Measurements from ENCODE around the gene HIF1A.
"Not testable (repeated sequence)": the region's sequence is repeated elsewhere in the genome, so short reads cannot be mapped to it uniquely, and the experiment has no call there.

The HIF1A gene

DNA sequence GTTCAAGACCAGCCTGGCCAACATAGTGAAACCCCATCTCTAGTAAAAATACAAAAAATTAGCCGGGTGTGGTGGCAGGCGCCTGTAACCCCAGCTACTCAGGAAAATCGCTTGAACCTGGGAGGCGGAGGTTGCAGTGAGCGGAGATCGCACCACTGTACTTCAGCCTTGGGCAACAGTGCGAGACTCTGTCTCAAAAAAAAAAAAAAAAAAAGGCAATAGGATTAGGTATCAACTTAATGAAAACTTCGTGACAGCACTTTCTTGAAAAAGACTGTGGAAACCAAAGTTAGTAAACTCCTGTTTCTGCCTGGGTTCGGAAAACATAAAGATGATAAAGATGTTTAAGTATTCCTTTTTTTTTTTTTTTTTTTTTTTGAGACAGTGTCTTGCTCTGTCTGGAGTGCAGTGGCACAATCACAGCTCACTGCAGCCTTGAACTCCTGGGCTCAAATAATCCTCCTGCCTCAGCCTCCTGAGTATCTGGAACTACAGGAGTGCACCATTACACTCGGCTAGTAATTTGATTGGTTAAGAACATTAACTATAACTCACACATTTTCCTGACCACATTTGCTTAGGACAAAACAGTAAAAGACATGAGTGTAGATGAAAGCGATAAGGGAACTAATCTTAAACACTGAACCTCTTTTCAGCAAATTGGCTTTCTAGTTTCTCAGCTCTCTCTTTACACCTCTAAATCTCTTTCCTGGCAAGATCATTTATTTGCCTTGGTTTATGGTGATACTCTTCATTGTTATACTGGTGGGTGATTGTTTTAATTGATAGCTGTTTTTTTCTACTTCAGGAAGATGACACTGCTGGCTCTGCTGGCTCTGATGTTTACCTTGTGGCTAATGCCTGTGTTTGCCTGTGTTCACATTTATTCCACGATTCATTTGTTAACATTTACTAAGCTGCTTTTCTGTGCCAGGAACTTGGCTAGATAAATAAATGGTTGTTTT lies 15.8 kb downstream of the HIF1A start:
- no peak for DNase-seq

- no peak for DNase-seq
These were observed 16.8 kb downstream of the HIF1A start for GRCh38 chr14:61712137-61712536.

- no peak for DNase-seq
These were observed 18.6 kb downstream of the HIF1A start for GRCh38 chr14:61713724-61714437.

DNA sequence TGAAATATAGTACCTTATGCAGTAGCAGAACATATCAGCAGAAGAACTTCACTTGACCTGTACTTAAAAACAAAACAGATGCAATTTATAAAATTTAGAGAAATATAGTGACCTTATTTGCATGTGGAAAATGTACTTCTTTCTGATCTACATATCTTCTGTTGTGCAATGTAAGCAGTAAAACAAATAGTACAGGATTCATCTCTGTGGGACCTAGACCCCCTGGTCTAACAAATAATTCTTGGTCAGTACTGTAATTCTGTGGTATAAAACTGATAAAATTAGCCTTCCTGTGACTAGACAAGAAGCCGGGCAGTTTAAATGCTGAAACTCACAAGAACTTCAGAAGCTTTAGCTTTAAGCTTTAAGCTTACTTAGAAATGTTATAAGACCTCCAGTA lies 21.6 kb downstream of the HIF1A start:
- DNase-seq, result no peak

DNA sequence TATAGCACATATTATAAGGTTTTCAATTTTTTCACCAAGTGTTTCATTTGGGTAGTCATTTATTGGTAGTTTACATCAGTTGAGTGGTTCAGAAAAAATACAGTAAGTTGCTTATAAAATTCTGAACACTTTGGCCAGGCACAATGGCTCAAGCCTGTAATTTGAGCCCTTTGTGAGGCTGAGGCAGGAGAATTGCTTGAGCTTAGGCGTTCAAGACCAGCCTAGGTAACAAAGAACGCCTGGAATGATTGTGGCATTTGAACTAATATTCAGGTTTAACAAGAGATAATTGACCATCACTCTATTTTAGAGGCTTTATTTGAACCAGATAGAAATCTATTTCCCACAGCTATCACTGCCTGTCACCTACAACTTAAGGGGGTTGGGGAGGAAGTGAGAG lies 22.7 kb downstream of the HIF1A start:
- DNase-seq, result no peak

DNA sequence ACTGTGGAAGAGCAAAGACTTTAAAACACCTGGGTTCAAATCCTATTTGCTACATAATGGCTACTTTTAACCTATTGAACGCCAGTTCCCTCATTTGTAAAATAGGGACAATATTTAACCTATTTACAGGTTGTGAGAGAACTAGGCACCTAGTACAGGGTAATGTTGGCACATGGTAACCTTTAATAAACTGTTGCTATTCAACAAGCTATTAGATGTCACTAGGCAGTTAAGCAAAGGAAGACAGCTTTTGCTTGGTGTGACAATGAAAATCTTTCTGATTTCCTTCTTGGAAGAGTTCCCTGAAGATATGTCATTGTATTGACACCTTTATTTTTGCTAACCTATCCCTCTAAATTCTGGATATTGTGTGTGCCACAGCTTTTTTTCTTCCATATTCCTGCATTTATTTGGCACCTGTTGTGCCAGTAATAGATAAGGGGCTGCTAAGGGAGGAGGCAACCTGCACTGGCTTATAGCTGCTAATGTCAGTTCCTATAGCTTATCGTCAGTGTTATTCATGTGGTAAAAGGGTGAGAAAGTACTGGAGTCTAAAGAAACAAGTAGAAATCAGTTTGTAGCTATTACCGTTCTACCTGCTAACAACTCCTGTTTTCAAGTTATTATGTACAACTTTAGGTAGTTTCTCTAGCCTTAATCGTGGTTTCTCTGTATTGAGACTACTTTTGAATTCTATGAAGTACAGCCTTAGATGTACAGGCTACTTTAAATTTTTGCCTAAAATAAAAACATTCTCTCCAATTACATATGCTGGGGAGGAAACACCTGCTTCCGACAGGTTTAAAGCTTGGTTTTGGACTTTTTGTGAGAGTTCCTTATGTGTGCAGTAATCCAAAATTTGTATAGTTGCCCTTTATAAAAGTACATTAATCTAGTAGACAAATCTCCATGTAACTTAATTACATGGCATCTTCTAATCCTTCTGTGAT lies 24.3 kb downstream of the HIF1A start:
- no peak for DNase-seq

GRCh38 chr14:61720294-61720661 lies 25.0 kb downstream of the HIF1A start:
- no peak for DNase-seq

DNA sequence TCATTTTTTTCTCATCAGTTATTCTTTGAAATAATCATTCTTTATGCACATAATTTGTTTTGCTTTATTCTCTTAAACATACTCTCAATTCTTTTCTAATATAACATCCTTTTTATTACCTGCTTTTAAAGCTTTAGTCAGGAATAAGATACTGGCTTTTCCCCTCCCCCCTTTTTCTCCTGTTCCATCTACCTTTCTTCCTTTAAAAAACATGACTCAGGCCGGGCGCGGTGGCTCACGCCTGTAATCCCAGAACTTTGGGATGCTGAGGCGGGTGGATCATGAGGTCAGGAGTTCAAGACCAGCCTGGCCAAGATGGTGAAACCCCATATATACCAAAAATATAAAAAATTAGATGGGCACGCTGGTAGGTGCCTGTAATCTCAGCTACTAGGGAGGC lies 25.4 kb downstream of the HIF1A start:
- no peak for DNase-seq

DNA sequence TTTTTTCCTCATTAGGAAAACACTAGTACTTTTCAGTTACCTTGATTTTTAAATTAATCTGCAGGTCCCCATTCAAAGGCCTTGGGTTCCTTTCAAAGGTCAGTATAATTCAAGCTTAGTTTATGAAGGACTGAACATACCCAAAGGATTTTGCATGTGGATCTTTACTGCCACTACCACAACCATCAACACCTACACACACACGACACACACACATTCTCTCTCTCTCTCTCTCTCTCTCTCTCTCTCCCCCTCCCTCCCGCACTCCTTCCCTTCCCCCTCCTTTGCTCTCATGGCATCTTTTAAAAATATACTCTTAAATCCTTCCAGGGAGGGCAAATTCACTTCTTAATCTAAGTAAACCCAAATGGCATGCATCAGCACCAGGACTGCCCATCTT lies 28.8 kb downstream of the HIF1A start:
- no peak for DNase-seq

GRCh38 chr14:61726778-61727658 lies 31.7 kb downstream of the HIF1A start:
- no peak for DNase-seq

- no peak for DNase-seq
These were observed 35.6 kb downstream of the HIF1A start for GRCh38 chr14:61730756-61731373.

DNA sequence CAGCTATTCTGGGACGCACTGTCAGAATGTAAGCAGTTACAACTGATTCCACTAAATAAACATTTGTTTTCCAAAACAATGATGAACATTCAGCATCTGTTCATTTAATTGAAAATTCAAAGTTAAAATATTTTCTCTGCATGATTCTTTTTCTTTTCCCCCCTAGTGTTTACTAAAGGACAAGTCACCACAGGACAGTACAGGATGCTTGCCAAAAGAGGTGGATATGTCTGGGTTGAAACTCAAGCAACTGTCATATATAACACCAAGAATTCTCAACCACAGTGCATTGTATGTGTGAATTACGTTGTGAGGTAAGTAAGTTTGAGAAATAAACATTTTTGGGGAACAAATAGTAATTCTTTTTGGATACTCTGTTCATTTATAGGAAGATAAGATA lies 38.7 kb downstream of the HIF1A start:
- no peak for DNase-seq

DNA sequence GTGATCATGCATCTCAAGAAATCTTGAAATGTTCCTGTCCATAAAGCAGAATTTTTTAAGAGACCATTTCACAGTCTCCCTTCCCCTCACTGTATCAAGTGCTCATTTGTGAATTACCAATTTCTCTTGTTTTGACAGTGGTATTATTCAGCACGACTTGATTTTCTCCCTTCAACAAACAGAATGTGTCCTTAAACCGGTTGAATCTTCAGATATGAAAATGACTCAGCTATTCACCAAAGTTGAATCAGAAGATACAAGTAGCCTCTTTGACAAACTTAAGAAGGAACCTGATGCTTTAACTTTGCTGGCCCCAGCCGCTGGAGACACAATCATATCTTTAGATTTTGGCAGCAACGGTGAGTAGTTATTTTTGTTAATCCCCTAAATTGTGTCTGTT lies 41.4 kb downstream of the HIF1A start:
- DNase-seq, result no peak

DNA sequence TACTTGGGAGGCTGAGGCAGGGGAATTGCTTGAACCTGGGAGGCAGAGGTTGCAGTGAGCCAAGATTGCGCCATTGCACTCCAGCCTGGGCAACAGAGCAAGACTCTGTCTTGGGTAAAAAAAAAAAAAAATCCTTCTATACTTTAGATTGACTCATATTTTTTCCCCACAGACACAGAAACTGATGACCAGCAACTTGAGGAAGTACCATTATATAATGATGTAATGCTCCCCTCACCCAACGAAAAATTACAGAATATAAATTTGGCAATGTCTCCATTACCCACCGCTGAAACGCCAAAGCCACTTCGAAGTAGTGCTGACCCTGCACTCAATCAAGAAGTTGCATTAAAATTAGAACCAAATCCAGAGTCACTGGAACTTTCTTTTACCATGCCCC lies 42.6 kb downstream of the HIF1A start:
- no peak for DNase-seq

GRCh38 chr14:61739133-61739532 lies 43.8 kb downstream of the HIF1A start:
- DNase-seq, result no peak

DNA sequence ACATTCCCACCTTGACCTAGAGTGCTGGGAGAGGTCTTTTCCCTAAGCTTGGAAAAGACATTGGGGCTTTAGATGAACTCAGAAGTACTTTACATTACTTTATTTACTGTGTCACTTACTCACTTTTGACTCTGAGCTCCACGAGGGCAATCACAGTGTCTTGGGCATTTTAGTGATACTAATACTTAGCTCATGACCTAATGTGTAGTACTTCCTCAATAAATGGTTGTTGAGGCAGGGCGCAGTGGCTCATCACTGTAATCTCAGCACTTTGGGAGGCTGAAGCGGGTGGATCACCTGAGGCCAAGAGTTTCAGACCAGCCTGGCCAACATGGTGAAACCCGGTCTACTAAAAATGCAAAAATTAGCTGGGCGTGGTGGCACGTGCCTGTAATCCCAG lies 47.1 kb downstream of the HIF1A start:
- DNase-seq, result no peak

DNA sequence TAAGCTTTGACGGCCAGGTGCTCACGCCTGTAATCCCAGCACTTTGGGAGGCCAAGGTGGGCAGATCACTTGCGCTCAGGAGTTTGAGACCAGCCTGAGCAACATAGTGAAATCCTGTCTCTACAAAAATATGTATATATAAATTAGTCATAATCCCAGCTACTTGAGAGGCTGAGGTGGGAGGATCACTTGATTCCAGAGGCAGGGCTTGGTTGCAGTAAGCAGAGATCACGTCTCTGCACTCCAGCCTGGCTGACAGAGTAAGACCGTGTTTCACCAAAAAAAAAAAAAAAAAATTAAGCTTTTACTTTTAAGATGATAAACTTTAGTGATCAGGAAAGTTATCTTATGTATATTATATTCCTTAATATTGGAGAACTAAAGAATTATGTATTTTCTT lies 48.9 kb downstream of the HIF1A start:
- DNase-seq, result no peak

- DNase-seq, result not testable (repeated sequence)
These were observed 51.0 kb downstream of the HIF1A start for GRCh38 chr14:61746346-61746745.

- no peak for DNase-seq
These were observed 51.6 kb downstream of the HIF1A start for GRCh38 chr14:61746881-61747280.

DNA sequence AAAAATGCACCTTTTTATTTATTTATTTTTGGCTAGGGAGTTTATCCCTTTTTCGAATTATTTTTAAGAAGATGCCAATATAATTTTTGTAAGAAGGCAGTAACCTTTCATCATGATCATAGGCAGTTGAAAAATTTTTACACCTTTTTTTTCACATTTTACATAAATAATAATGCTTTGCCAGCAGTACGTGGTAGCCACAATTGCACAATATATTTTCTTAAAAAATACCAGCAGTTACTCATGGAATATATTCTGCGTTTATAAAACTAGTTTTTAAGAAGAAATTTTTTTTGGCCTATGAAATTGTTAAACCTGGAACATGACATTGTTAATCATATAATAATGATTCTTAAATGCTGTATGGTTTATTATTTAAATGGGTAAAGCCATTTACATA lies 52.0 kb downstream of the HIF1A start:
- no peak for DNase-seq

DNA sequence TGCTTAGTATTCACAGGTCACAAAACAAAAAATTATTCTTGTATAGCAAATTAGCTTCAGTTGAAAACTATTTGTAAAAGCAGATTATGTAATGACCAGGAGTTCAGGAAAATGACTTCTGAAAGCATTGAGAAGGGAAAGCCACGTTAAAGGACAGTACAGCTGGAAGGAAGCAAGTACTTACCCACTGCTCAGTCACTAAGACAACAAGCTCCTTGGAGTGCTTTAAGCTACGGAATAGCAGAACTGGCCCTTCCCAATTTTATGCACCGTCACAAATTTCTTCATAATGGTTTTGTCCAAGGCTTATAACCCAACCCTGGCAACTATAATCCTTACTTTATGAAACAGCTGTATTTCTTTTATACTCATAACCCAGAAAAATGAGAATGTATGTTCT lies 54.0 kb downstream of the HIF1A start:
- DNase-seq, result no peak

GRCh38 chr14:61749867-61750266 lies 54.6 kb downstream of the HIF1A start:
- DNase-seq, result no peak
